Measurements from ENCODE around the gene NUP62CL. TPM values are rescaled to one million over a fixed set of nuclear protein-coding genes. Genes with fewer than 3 reads are reported as not detected.
"Not testable (repeated sequence)": the region's sequence is repeated elsewhere in the genome, so short reads cannot be mapped to it uniquely, and the experiment has no call there.

Gene NUP62CL, protein sequence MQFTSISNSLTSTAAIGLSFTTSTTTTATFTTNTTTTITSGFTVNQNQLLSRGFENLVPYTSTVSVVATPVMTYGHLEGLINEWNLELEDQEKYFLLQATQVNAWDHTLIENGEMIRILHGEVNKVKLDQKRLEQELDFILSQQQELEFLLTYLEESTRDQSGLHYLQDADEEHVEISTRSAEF
- 1.2 and 1.3 TPM in 2 replicates for total RNA-seq

DNA sequence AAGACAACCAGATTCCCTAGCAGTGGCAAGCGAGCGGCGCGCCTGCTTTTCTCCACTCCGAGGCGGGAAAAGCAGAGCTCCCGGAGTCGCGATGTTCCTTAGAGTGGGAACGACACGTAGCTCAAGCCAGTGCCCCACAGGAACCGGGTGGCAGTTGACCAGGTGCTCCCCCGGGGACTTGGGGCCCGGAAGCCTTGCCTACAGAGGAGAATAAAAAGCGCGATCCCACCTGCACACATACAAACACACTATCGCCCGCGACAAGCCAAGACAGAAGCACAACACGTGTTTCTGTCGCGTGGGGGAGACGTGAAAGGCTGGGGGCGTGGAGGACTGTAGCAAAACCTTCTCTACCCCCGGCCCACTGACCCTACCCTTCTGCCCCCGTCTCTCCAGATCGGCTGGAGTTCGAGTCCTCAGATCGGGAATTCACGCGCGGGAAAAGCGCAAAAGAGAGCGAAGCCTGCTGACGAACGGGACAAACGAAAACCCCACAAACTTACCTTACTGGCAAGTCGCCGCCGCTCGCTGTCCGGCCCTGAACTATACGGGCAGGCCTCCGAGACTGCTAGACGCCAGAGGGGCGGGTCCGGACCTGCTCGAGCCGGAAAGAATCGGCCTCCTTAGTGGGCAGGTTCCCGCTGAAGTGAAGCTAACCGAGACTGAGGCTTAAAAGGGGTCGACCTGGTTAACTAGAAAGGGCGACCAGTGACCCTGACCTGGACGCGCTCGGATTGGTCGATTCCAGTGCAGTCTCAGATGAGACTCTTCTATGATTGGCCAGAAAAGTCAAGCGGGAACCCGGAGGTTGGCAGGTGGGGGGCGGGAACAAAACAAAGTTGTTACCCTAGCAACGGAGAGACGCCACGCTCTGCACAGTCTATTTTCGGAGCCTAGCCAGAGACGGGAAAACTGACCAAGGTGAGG is at the start of gene NUP62CL, which contains the start of gene DNAAF6:
NUP62CL (minus strand) TSS at position 664 of the 927 bp plus-strand sequence. CDS start 31,287 bp downstream, outside the sequence.
DNAAF6 (plus strand) TSS at position 842 of the 927 bp plus-strand sequence. CDS start 6,265 bp downstream, outside the sequence.
- intact Hi-C loops (cut with micrococcal nuclease): loop anchor here (1.0 to 10.0 kb wide), 7 partner anchors 69 to 885 kb away; partner anchors contain the start of genes ATG4A, NCBP2L, PRPS1 and PSMD10

DNA sequence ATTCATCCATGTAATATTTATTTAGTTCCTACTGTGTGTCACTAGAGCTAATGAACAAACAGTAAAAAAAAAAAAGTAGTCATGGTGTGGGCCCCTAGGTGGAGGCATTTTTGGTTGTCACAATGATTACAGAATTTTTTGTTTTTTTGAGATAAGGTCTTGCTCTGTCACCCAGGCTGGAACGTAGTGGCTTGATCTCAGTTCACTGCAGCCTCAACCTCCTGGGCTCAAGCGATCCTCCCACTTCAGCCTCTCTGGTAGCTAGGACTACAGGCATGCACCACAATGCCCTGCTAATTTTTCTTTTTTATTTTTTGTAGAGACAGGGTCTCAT is 22.2 kb upstream of the NUP62CL start:
- intact Hi-C loops (cut with micrococcal nuclease): no loop called here

DNA sequence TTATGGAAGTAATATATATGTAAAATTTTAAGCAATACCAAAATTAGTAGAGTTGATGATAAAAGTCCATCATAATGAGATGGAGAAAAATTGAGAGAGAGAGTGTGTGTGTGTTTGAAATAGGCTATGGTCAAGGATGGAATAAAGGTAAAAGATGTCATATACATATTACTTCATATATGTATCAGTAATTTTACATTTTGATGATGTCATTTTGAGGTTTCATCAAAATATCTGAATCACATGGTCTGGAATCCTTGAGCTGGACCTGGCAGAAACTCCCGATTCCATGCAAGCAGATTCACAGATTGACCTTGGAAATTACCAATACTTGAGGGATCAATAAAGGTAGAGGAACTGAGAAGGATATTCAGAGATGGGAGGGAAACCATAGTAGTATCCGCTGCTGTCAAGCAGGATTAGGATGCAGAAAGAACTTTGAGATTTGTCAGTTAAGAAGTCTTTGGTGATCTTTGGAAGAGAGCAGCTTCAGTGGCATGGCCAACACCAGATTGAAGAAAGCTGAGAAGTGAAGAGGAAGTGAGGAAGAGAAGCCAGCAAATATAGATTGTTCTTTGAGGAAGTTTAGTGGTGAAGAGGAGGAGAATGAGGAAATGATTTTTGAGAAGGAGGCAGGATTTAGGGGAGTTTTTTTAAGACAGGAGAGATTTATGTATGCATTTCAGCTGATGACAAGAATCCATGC is 21.7 kb upstream of the NUP62CL start:
- intact Hi-C loops (cut with micrococcal nuclease): no loop called here

DNA sequence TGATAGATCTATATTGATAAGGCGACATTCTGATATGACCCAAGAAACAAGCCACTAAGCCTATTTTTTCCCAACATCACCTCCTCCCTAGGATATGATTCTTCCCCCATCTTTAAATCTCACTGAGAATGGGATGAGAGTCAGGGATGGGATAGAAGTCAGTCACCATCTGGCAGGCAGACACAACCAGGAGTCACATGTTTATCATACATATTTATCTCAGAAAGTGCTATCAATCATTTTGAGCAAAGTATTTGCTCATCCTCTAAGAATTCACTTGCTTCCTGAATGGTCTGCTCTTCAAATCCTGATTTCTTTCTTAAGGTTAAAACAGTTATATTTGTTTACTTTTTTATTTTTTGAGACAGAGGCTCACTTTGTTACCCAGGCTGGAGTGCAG is 20.5 kb upstream of the NUP62CL start:
- intact Hi-C loops (cut with micrococcal nuclease): no loop called here

DNA sequence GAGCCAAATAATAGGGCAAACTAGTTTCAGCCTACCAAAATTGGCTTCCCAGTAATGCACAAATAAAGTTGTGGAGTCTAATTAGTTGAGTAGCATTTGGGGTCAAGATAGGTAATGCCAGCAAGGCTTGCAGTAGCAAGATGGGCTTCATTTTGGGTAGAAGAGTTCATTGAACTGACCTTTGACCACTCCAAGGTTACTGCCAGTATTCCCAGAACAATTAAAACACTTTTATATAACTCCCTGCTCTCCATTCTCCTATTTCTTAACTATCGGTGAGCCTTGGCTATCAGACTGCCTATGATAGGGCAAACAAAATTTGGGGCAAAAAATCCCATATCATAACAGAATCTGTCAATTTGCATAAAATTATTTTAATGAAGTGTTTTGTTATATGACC is 7.2 kb upstream of the NUP62CL start:
- intact Hi-C loops (cut with micrococcal nuclease): no loop called here

DNA sequence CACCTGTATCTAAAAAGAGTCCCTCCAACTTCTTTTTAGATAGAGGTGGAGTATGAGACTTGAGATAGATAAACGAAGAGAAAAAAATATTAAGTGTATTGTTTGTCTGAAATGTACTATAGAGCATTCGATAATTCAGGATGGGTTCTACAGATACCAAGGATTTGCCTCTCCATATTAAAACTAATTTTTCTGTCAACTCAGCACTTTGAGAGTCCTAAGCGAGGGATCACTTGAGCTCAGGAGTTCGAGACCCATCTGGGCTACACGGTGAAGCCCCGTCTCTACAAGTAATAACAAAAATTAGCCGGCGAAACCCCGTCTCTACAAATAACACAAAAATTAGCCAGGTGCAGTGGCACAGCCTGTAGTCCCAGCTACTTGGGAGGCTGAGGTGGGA is 1.7 kb upstream of the NUP62CL start:
- intact Hi-C loops (cut with micrococcal nuclease): loop anchor here (5.0 to 10.0 kb wide), 3 partner anchors 71 to 593 kb away; partner anchors contain the start of genes NCBP2L, RADX and TSC22D3

DNA sequence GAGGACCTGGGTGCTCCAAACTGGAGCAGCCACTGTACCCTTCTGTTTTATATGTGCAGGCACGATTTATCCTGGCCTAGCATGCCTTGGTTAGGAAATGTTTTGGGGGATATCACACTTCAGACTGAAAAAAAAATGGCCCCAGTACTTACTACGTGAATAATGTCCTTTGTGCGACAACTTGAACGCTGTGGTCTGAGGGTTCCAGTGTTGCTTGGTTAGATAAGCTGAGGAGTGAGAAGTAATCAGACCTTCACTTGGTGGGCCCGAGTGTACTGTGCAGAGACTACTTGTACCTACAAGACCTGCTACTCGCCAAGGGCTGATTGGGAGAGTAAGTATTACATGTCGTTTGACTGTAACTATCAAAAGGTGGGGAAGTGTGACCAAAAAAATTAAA is 856 bp upstream of the NUP62CL start:
- intact Hi-C loops (cut with micrococcal nuclease): loop anchor here (5.0 to 10.0 kb wide), 3 partner anchors 70 to 592 kb away; partner anchors contain the start of genes NCBP2L, RADX and TSC22D3

DNA sequence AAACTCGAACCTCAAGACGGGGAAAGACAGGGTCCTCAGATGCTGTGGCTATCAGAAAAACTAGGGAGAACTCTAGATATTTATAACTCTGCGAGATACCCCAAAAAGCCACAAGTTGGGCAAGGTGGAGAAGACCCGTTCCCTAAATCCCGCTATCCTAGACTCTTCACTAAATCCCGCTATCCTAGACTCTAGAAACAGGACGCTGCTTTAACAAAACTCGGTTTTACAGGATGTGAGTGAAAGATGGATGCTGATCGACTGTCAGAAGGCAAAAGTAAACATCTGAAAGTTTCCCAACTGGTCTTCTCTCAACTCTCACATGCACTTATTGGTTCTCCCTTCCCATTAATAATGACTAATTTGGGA is 448 bp upstream of the NUP62CL start:
- intact Hi-C loops (cut with micrococcal nuclease): loop anchor here (1.0 to 10.0 kb wide), 7 partner anchors 69 to 885 kb away; partner anchors contain the start of genes ATG4A, NCBP2L, PRPS1 and PSMD10

DNA sequence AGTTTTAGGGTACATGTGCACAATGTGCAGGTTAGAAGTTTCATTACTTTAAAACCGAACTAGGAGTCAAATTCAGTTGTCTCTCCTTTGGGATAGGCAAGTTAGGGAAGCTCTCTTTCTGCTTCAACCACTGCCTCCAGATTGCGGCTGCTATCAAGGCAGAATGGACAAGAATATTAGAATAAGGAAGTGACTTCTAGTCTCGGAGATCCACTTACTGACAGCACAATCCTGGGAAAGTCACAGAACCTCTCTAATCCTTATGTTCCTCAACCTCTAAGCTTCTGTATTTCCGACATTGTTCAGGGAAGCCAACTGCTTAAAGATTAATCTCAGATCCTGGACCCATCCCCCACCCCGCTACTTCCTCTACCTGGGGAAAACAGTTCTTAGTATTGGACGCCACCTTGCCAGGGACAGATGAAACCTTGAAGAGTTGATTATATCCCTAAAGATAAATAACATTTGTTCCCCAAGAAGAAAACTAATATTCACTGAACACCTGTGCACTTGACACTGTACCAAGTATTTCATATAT is 2.1 kb downstream of the NUP62CL start:
- intact Hi-C loops (cut with micrococcal nuclease): loop anchor here (10.0 kb wide), 2 partner anchors 571 to 589 kb away; partner anchors contain the start of genes NCBP2L, RADX and TSC22D3

DNA sequence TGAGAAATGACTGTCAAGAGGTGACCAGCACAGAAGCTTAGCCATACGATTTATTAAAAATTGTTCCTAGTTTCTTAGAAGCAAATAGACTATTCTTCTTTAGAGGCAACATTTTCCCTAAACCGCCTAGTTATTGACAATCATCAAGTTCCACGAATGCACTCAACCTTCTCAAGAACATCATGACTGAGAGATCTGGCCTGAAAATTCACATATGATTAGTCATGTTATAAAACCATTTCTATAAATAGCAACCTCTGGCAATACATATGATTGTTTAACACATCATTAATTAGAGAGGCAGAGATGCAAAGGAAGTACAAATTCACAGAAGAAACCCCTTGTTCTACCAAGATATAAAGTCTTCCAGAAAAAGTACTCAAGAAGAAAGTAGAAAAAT is 6.7 kb downstream of the NUP62CL start:
- intact Hi-C loops (cut with micrococcal nuclease): no loop called here

DNA sequence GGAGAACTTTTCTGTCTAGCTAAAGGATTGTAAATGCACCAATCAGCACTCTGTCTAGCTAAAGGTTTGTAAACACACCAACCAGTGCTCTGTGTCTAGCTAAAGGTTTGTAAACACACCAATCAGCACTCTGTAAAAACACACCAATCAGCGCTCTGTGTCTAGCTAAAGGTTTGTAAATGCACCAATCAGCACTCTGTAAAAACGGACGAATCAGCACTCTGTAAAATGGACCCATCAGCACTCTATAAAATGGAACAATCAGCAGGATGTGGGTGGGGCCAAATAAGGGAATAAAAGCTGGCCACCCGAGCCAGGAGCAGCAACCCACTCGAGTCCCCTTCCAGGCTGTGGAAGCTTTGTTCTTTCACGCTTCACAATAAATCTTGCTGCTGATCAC is 8.2 kb downstream of the NUP62CL start:
- intact Hi-C loops (cut with micrococcal nuclease): not testable (repeated sequence)

DNA sequence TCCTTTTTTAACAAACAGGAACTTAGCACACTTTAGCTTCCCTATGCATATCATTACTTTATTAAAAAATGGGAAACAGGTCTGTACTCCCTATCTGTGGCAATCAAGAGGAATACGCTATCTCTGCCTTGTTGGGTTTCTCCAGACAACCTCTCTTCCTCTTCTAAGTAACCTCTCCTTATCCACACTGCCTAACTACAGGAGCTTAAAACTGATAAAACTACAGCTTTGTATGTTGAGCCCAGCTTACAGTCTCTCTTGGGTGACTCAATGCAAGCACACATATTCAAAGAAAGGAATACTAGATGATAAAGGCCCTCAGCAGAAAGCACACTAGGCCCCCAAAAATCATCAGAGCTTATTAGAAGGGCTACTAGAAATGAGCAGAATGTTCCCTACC is 8.9 kb downstream of the NUP62CL start:
- intact Hi-C loops (cut with micrococcal nuclease): no loop called here

DNA sequence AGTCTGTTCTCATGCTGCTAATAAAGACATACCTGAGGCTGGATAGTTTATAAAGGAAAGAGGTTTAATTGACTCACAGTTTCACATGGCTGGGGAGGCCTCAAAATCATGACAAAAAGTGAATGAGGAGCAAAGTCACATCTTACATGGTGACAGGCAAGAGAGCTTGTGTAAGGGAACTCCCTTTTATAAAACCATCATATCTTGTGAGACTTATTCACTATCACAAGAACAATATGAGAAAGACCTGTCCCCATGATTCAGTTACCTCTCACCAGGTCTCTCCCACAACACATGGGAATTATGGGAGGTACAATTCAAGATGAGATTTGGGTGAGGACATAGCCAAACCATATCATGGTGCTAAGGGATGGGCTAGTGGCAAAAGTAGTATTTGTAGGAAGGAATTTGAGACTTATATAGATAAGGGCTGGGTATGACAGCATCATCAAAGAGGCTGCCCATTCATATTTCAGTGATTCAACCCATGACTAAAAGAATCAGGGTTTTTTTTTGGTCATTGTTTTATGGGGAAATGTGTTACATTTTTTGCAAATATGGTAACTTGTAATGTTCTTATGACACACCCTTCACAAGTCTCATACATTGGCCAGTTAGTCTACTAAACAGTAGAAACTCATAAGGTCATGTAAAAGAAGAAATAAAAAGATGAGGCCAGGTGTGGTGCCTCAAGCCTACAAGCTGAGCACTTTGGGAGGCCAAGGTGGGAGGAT is 34.7 kb downstream of the NUP62CL start:
- intact Hi-C loops (cut with micrococcal nuclease): no loop called here

DNA sequence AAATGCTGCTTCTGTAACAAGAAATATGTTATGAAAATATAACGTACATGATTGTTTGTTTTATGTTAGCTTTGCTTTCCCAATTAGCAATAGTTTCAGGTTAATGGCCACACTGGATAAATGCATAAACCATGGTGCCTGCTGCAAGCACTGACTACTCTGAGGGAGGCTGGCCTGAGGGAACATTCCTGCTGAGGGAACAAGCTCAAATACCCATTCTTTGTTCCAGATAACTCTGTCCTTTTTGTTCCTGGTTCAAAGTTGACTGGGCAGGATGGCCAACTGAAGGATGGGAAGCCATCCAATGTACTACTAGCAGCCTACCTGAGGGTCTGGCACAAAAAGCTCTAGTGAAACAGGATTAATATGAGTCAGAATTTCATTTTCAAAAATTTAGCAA is 37.5 kb downstream of the NUP62CL start:
- intact Hi-C loops (cut with micrococcal nuclease): no loop called here

DNA sequence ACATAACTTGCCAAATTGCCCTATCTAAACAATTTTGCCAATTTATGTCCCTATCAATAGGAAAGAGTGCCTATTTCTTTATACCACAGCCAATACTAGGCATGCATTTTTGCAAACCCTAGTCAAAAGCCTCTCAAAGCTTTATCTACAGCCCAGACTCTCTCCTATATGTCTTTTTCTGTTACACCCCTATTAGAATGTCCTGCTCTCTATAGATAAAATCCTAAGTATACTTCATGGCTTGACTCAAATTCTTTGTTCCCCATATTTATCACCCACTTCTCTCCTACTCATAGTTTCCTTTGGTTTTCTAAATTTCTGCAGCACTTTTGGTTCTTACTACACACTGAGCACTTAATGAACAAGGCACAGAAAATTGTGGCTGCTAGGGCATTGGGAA is 38.0 kb downstream of the NUP62CL start:
- intact Hi-C loops (cut with micrococcal nuclease): no loop called here

DNA sequence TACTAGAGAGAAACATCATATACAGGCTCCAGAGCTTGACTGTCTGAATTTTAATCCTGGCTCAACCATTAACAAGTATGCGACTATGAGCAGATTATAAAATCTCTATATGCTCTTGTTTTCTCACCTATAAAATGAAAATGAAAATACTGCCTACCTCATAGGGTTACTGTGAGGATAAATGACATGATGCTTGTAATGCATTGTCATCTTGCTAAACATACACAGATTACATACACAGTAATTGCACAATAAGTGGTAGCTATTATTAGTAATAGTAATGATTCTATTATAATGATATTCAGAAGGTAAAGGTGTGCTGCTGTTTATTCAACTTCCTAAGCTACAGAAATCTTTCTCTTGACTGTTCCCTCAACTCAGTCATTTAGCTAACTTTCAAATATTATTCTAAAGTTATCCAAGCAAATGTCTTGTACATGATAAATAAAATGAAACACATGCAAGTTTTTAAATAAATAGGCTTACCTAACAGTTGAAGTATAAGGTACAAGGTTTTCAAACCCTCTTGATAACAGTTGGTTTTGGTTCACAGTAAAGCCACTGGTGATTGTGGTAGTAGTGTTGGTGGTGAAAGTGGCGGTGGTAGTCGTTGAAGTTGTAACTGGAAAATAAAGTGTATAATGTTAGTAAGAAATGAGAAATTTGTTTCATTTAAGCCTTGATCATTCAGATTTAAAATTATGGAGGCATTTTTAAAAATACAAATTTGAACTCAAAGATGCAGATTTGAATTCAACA is 38.9 kb downstream of the NUP62CL start:
- intact Hi-C loops (cut with micrococcal nuclease): no loop called here

DNA sequence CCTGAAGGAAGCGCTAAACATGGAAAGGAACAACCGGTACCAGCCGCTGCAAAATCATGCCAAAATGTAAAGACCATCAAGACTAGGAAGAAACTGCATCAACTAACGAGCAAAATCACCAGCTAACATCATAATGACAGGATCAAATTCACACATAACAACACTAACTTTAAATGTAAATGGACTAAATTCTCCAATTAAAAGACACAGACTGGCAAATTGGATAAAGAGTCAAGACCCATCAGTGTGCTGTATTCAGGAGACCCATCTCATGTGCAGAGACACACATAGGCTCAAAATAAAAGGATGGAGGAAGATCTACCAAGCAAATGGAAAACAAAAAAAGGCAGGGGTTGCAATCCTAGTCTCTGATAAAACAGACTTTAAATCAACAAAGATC is 48.6 kb downstream of the NUP62CL start:
- intact Hi-C loops (cut with micrococcal nuclease): not testable (repeated sequence)

DNA sequence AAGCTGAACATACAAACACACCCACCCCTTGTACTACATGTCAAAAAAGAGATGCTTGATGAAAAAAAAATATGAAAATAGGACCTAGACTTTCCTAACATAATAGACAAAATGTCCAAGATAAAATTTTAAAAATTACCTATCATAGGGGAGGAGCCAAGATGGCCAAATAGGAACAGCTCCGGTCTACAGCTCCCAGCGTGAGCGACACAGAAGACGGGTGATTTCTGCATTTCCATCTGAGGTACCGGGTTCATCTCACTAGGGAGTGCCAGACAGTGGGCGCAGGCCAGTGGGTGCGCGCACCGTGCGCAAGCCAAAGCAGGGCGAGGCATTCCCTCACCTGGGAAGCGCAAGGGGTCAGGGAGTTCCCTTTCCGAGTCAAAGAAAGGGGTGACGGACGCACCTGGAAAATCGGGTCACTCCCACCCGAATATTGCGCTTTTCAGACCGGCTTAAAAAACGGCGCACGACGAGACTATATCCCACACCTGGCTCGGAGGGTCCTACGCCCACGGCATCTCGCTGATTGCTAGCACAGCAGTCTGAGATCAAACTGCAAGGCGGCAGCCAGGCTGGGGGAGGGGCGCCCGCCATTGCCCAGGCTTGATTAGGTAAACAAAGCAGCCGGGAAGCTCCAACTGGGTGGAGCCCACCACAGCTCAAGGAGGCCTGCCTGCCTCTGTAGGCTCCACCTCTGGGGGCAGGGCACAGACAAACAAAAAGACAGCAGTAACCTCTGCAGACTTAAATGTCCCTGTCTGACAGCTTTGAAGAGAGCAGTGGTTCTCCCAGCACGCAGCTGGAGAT is 50.4 kb downstream of the NUP62CL start:
- intact Hi-C loops (cut with micrococcal nuclease): loop anchor here (2.0 kb wide), 2 partner anchors 21 to 37 kb away; partner anchors contain the start of gene RBM41
